ENCODE data around the gene HOXC10. TPM values are rescaled to one million over a fixed set of nuclear protein-coding genes. Genes with fewer than 3 reads are reported as not detected.

The HOXC10 gene
- total and polyA plus RNA-seq, 2 donors (not counting 1 experiment from before 2014, with no cell fraction given) = not detected

DNA sequence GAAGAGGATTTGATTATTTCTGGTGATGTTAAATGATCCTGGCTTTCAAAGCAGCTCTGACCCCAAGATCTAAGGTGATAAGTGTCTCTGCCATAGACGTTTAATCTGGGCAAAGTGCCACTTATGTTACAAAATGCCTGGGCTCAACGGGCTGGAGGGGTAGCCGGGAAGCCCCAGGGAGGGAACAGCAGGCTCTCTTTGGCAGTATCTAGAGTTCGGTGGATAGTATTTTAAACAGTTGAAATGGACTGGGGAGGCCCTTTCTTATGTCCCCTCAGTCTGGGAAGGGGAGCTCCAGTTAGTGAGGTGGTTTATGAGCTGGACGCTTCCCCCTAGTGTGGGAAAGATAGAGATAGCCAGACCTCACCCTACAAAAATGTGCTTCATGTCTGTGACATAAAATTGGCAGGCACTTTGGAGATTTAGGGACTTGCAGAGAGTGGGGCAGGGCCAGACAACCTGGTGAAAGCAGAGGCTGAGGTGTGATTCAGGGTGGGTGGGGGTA is 17.5 kb upstream of the HOXC10 start:
- Histone ChIP-seq H3K79me2 (ENCODE audit: control insufficient read depth, insufficient read depth, low read length) (no peaks in the 10 kb centered on the region), H3K27me3 (replicated peaks in 1 of 4; ENCODE audit: control extremely low read depth in 1 of 4, control insufficient read depth in 3 of 4, insufficient read depth in 4 of 4, low read length in 3 of 4) (peaks cover 0 to 100% (median 94%) of the 10 kb centered on the region in 4 experiments), H3K9ac (ENCODE audit: low read length) (no peak overlapping the region), H3K36me3 (replicated peaks in 1 of 2; ENCODE audit: control extremely low read depth in 1 of 2, control insufficient read depth in 1 of 2, extremely low read depth in 1 of 2, insufficient read depth in 2 of 2, low read length in 1 of 2) (no peaks in the 10 kb centered on the region), H3K27ac (ENCODE audit: low read length in 2 of 2) (no peak overlapping the region), H3K4me3 (ENCODE audit: control extremely low read depth in 1 of 5, extremely low read depth in 1 of 5, insufficient read depth in 1 of 5, low read depth in 2 of 5, low read length in 4 of 5) (no peak overlapping the region), H2AFZ (ENCODE audit: insufficient read depth, low read depth, low read length, poor library complexity, severe bottlenecking) (no peak overlapping the region), H3K9me3 (ENCODE audit: control extremely low read depth in 1 of 3, control insufficient read depth in 2 of 3, insufficient read depth in 1 of 3, low read length in 2 of 3) (peaks cover 1 to 63% (median 6%) of the 10 kb centered on the region in 3 donors), H3K4me2 (replicated peaks; ENCODE audit: low read depth, low read length, poor library complexity, severe bottlenecking) (no peak overlapping the region), H3K4me1 (ENCODE audit: control insufficient read depth in 2 of 2, insufficient read depth in 2 of 2, low read length in 2 of 2) (peaks cover 21 to 40% of the 10 kb centered on the region in 2 donors), H4K20me1 (ENCODE audit: control insufficient read depth, insufficient read depth, low read length, poor library complexity, severe bottlenecking) (no peaks in the 10 kb centered on the region)
- CTCF ChIA-PET = no interaction called here
- DNase-seq = no peak
- no peak for ATAC-seq (ENCODE audit: low read depth)
- POLR2A ChIA-PET = no interaction called here
- H3K27me3 Mint-ChIP-seq = peaks cover 98% of the 10 kb centered on the region
- H3K4me1 Mint-ChIP-seq = peaks cover 20% of the 10 kb centered on the region
- intact Hi-C loops (cut with micrococcal nuclease) = loop anchor here (5.0 kb wide), 1 partner anchor 65 kb away; the partner anchor contains the start of gene HOXC5
- 11% methylated on average over 4 of the region's 5 CpGs for WGBS (ENCODE audit: insufficient coverage)
- H3K27ac Mint-ChIP-seq = no peak overlapping the region
- no peak for TF ChIP-seq EZH2 (IDR thresholded peaks at IDR 0.05; ENCODE audit: borderline replicate concordance, insufficient read depth, low read depth, low read length, poor library complexity, severe bottlenecking)
- TF ChIP-seq, protein P1, sequence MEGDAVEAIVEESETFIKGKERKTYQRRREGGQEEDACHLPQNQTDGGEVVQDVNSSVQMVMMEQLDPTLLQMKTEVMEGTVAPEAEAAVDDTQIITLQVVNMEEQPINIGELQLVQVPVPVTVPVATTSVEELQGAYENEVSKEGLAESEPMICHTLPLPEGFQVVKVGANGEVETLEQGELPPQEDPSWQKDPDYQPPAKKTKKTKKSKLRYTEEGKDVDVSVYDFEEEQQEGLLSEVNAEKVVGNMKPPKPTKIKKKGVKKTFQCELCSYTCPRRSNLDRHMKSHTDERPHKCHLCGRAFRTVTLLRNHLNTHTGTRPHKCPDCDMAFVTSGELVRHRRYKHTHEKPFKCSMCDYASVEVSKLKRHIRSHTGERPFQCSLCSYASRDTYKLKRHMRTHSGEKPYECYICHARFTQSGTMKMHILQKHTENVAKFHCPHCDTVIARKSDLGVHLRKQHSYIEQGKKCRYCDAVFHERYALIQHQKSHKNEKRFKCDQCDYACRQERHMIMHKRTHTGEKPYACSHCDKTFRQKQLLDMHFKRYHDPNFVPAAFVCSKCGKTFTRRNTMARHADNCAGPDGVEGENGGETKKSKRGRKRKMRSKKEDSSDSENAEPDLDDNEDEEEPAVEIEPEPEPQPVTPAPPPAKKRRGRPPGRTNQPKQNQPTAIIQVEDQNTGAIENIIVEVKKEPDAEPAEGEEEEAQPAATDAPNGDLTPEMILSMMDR (IDR thresholded peaks at IDR 0.05) = no peak
- H3K4me3 Mint-ChIP-seq = no peak overlapping the region
- H3K9me3 Mint-ChIP-seq (ENCODE audit: insufficient read depth) = no peaks in the 10 kb centered on the region
